Measurements from ENCODE around the gene KRT72. TPM values are rescaled to one million over a fixed set of nuclear protein-coding genes. Genes with fewer than 3 reads are reported as not detected.

KRT72 gene
- total RNA-seq, 1 experiment from 2014 or later: not detected

- DNase-seq (ENCODE audit: low spot score): no peak
Measured at GRCh38 chr12:52543985-52544883, 57.0 kb downstream of the KRT72 start.

GRCh38 chr12:52542785-52543318, 58.4 kb downstream of the KRT72 start:
- DNase-seq (ENCODE audit: low spot score): no peak

- DNase-seq (ENCODE audit: low spot score): no peak
Measured at GRCh38 chr12:52542157-52542556, 59.1 kb downstream of the KRT72 start.

- no peak for DNase-seq (ENCODE audit: low spot score)
Measured at GRCh38 chr12:52541709-52542108, 59.6 kb downstream of the KRT72 start.

GRCh38 chr12:52540531-52540930, 60.7 kb downstream of the KRT72 start:
- DNase-seq (ENCODE audit: low spot score): no peak

GRCh38 chr12:52539821-52540173, 61.5 kb downstream of the KRT72 start:
- no peak for DNase-seq (ENCODE audit: low spot score)

- peak; percentile 71 for DNase-seq (ENCODE audit: low spot score)
Measured at GRCh38 chr12:52539083-52539820, 62.0 kb downstream of the KRT72 start.

GRCh38 chr12:52537101-52537500, 64.2 kb downstream of the KRT72 start:
- no peak for DNase-seq (ENCODE audit: low spot score)

Other genes with a start within 250 kb of the KRT72 start
- gene KRT85, start 234.0 kb downstream of the KRT72 start, total RNA-seq (2014; rRNA removed; shearing (Covaris generic)): not detected in 2 replicates
- not detected in 2 replicates for gene KRT84, start 215.8 kb downstream of the KRT72 start, total RNA-seq (2014; rRNA removed; shearing (Covaris generic))
- not detected in 2 replicates for gene KRT82, start 195.1 kb downstream of the KRT72 start, total RNA-seq (2014; rRNA removed; shearing (Covaris generic))
- gene KRT75, start 167.1 kb downstream of the KRT72 start, total RNA-seq (2014; rRNA removed; shearing (Covaris generic)): 0.12 TPM in 1 of 2 replicates, not detected in the other
- not detected in 2 replicates for gene KRT6B, start 149.3 kb downstream of the KRT72 start, total RNA-seq (2014; rRNA removed; shearing (Covaris generic))
- not detected in 2 replicates for gene KRT6C, start 127.7 kb downstream of the KRT72 start, total RNA-seq (2014; rRNA removed; shearing (Covaris generic))
- not detected in 2 replicates for gene KRT6A, start 108.2 kb downstream of the KRT72 start, total RNA-seq (2014; rRNA removed; shearing (Covaris generic))
- gene KRT5, start 81.1 kb downstream of the KRT72 start, total RNA-seq (2014; rRNA removed; shearing (Covaris generic)): not detected in 2 replicates
- not detected in 2 replicates for gene KRT71, start 48.3 kb downstream of the KRT72 start, total RNA-seq (2014; rRNA removed; shearing (Covaris generic))
- gene KRT74, start 27.6 kb downstream of the KRT72 start, total RNA-seq (2014; rRNA removed; shearing (Covaris generic)): not detected in 2 replicates
- not detected in 2 replicates for gene KRT73, start 17.1 kb upstream of the KRT72 start, total RNA-seq (2014; rRNA removed; shearing (Covaris generic))
- gene KRT2, start 50.7 kb upstream of the KRT72 start, total RNA-seq (2014; rRNA removed; shearing (Covaris generic)): 0.21 and 0.53 TPM in 2 replicates
- not detected in 2 replicates for gene KRT1, start 78.9 kb upstream of the KRT72 start, total RNA-seq (2014; rRNA removed; shearing (Covaris generic))
- gene KRT77, start 102.1 kb upstream of the KRT72 start, total RNA-seq (2014; rRNA removed; shearing (Covaris generic)): not detected in 2 replicates
- not detected in 2 replicates for gene KRT76, start 175.9 kb upstream of the KRT72 start, total RNA-seq (2014; rRNA removed; shearing (Covaris generic))
- not detected in 2 replicates for gene KRT3, start 194.7 kb upstream of the KRT72 start, total RNA-seq (2014; rRNA removed; shearing (Covaris generic))
- not detected in 2 replicates for gene KRT4, start 212.7 kb upstream of the KRT72 start, total RNA-seq (2014; rRNA removed; shearing (Covaris generic))
- not detected in 2 replicates for gene KRT79, start 232.8 kb upstream of the KRT72 start, total RNA-seq (2014; rRNA removed; shearing (Covaris generic))
- not detected in 2 replicates for gene KRT78, start 247.5 kb upstream of the KRT72 start, total RNA-seq (2014; rRNA removed; shearing (Covaris generic))

Measured in H4 (cell line).